OCI-LY7 (cell line): ENCODE data around the gene DCC. TPM values are rescaled to one million over a fixed set of nuclear protein-coding genes. Genes with fewer than 3 reads are reported as not detected.

Experiments used
- BruUV-seq: library from RNA; stranded (reverse); fragments of 400-500 nt; replicated peaks from 2 replicates; lab custom pipeline; 2021; lab: Mats Ljungman, UMichigan
- CTCF ChIA-PET: fragments of 300-600 bp; sonication (Branson Sonifier 250); formaldehyde crosslinking; loops from one replicate; lab custom pipeline; 2022; ENCODE audit warnings: antibody characterized with exemption; ENCODE audit not compliant: unreplicated experiment; lab: Charles Lee
- POLR2A ChIA-PET: fragments of 300-600 bp; sonication (Branson Sonifier 250); formaldehyde crosslinking; loops from one replicate; lab custom pipeline; 2022; ENCODE audit warnings: antibody characterized with exemption; lab: Charles Lee
- DNase-seq: peaks from one replicate; pipeline ENCODE4 v3.0.0-alpha.2; 2015; ENCODE audit warnings: low spot score
- H2AFZ ChIP-seq: fragments of 200-600 bp; sonication (generic), shearing (Covaris generic); 2 replicates; pipeline ENCODE4 v1.6.1; 2014; ENCODE audit warnings: mild to moderate bottlenecking, antibody characterized with exemption, low read length, moderate library complexity
- H3K27ac ChIP-seq: fragments of 200-600 bp; sonication (generic); 2 replicates; pipeline ENCODE4 v1.5.1; 2014; ENCODE audit warnings: mixed run types, low read depth, mild to moderate bottlenecking, moderate library complexity, low read length, inconsistent platforms; ENCODE audit not compliant: poor library complexity, severe bottlenecking
- H3K36me3 ChIP-seq: fragments of 200-600 bp; sonication (generic); 2 replicates; pipeline ENCODE4 v1.6.1; 2014; ENCODE audit warnings: mild to moderate bottlenecking, antibody characterized with exemption, low read length, moderate library complexity, mixed read lengths; ENCODE audit not compliant: insufficient read depth
- H3K4me1 ChIP-seq: fragments of 200-600 bp; sonication (generic); 2 replicates; pipeline ENCODE4 v1.5.1; 2014; ENCODE audit warnings: mild to moderate bottlenecking, low read length; ENCODE audit not compliant: insufficient read depth, poor library complexity, severe bottlenecking
- H3K4me2 ChIP-seq: fragments of 200-600 bp; sonication (generic); 2 replicates; pipeline ENCODE4 v1.6.1; 2014; ENCODE audit warnings: mild to moderate bottlenecking, low read length
- H3K4me3 ChIP-seq: fragments of 200-600 bp; sonication (generic); 2 replicates; pipeline ENCODE4 v1.5.1; 2014; ENCODE audit warnings: mild to moderate bottlenecking, low read depth, low read length; ENCODE audit not compliant: poor library complexity, severe bottlenecking
- H3K79me2 ChIP-seq: fragments of 200-600 bp; sonication (generic); 2 replicates; pipeline ENCODE4 v1.6.1; 2016; ENCODE audit warnings: low read depth, mild to moderate bottlenecking, low read length, moderate library complexity, mixed read lengths; ENCODE audit not compliant: insufficient read depth
- H3K9me2 ChIP-seq: fragments of 200-600 bp; sonication (generic); 2 replicates; pipeline ENCODE4 v1.6.1; 2016; ENCODE audit warnings: mild to moderate bottlenecking, low read length, mixed read lengths; ENCODE audit not compliant: insufficient read depth
- H3K9me3 ChIP-seq: fragments of 200-600 bp; sonication (generic); 2 replicates; pipeline ENCODE4 v1.6.1; 2014; ENCODE audit warnings: mild to moderate bottlenecking, mixed run types, low read length, mixed read lengths
- H4K20me1 ChIP-seq: fragments of 200-600 bp; sonication (generic); 2 replicates; pipeline ENCODE4 v1.6.1; 2014; ENCODE audit warnings: mild to moderate bottlenecking, antibody characterized with exemption, low read length, moderate library complexity, mixed read lengths; ENCODE audit not compliant: insufficient read depth
- EZH2phosphoT487 ChIP-seq: fragments of 200-600 bp; sonication (generic); IDR thresholded peaks from 2 replicates; pipeline ENCODE4 v1.6.1; 2018; ENCODE audit warnings: low read depth, borderline replicate concordance, mild to moderate bottlenecking, mixed run types, antibody characterized with exemption, low read length, moderate library complexity, mixed read lengths
- intact Hi-C: fragments of 100-400 bp; cut with micrococcal nuclease; formaldehyde crosslinking; loops from one replicate; pipeline ENCODE4 v1.10.0; 2022; ENCODE audit not compliant: unreplicated experiment
- total RNA-seq, 2 experiments: library from RNA; depleted of rRNA in 1 of 2; stranded (reverse); fragments of >200 nt in 1 of 2; shearing (Covaris generic) in 1 of 2; gene quantifications; 2 replicates each; pipeline ENCODE4 v1.2.3, GENCODE V29; 2014 to 2022
- TF ChIP-seq, protein P1 (sequence below): fragments of 200-600 bp; sonication (generic); conservative IDR thresholded peaks from 2 replicates; pipeline ENCODE4 v1.5.1; 2014; ENCODE audit warnings: mild to moderate bottlenecking, antibody characterized with exemption, low read length, moderate library complexity, mixed read lengths

DCC gene
- total RNA-seq, 2 experiments from 2014 or later, result not detected

GRCh38 chr18:52427521-52428175, 87.7 kb downstream of the DCC start:
- POLR2A ChIA-PET, result no interaction called here
- Histone ChIP-seq H3K79me2 (no peaks in the 10 kb centered on the region), H3K9me3 (no peaks in the 10 kb centered on the region), H3K36me3 (no peaks in the 10 kb centered on the region), H2AFZ (no peak overlapping the region), H3K9me2 (no peaks in the 10 kb centered on the region), H3K4me1 (no peaks in the 10 kb centered on the region), H4K20me1 (no peaks in the 10 kb centered on the region), H3K27ac (no peak overlapping the region), H3K4me3 (no peak overlapping the region), H3K4me2 (no peak overlapping the region)
- no TSS peak for BruUV-seq
- DNase-seq, result no peak
- intact Hi-C loops, result no loop called here
- TF ChIP-seq, protein P1, sequence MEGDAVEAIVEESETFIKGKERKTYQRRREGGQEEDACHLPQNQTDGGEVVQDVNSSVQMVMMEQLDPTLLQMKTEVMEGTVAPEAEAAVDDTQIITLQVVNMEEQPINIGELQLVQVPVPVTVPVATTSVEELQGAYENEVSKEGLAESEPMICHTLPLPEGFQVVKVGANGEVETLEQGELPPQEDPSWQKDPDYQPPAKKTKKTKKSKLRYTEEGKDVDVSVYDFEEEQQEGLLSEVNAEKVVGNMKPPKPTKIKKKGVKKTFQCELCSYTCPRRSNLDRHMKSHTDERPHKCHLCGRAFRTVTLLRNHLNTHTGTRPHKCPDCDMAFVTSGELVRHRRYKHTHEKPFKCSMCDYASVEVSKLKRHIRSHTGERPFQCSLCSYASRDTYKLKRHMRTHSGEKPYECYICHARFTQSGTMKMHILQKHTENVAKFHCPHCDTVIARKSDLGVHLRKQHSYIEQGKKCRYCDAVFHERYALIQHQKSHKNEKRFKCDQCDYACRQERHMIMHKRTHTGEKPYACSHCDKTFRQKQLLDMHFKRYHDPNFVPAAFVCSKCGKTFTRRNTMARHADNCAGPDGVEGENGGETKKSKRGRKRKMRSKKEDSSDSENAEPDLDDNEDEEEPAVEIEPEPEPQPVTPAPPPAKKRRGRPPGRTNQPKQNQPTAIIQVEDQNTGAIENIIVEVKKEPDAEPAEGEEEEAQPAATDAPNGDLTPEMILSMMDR, result no peak
- TF ChIP-seq EZH2phosphoT487, result no peak
- CTCF ChIA-PET, result no interaction called here

GRCh38 chr18:52431683-52432082, 91.7 kb downstream of the DCC start:
- Histone ChIP-seq H4K20me1 (no peaks in the 10 kb centered on the region), H3K79me2 (no peaks in the 10 kb centered on the region), H2AFZ (no peak overlapping the region), H3K4me2 (no peak overlapping the region), H3K36me3 (no peaks in the 10 kb centered on the region), H3K4me3 (no peak overlapping the region), H3K9me3 (no peaks in the 10 kb centered on the region), H3K4me1 (no peaks in the 10 kb centered on the region), H3K9me2 (no peaks in the 10 kb centered on the region), H3K27ac (no peak overlapping the region)
- BruUV-seq, result no TSS peak
- ChIA-PET POLR2A (no interaction called here), CTCF (no interaction called here)
- no peak for TF ChIP-seq EZH2phosphoT487
- TF ChIP-seq, protein P1, result no peak
- DNase-seq, result no peak
- intact Hi-C loops, result no loop called here

GRCh38 chr18:52433797-52434196, 93.8 kb downstream of the DCC start:
- BruUV-seq, result no TSS peak
- CTCF ChIA-PET, result no interaction called here
- Histone ChIP-seq H3K36me3 (no peaks in the 10 kb centered on the region), H3K9me3 (no peaks in the 10 kb centered on the region), H3K9me2 (no peaks in the 10 kb centered on the region), H3K4me1 (no peaks in the 10 kb centered on the region), H3K27ac (no peak overlapping the region), H4K20me1 (no peaks in the 10 kb centered on the region), H3K4me3 (no peak overlapping the region), H3K4me2 (no peak overlapping the region), H2AFZ (no peak overlapping the region), H3K79me2 (no peaks in the 10 kb centered on the region)
- intact Hi-C loops, result no loop called here
- TF ChIP-seq, protein P1, result no peak
- TF ChIP-seq EZH2phosphoT487, result no peak
- POLR2A ChIA-PET, result no interaction called here
- no peak for DNase-seq
